Esophagus (tissue), 2 donors: ENCODE results near the gene NCOA4. TPM values are rescaled to one million over a fixed set of nuclear protein-coding genes. Genes with fewer than 3 reads are reported as not detected.
"Not testable (repeated sequence)": the region's sequence is repeated elsewhere in the genome, so short reads cannot be mapped to it uniquely, and the experiment has no call there.

Experiments
- H3K27ac ChIP-seq, 2 donors: one replicate each; pipeline ENCODE4 v1.5.1; 2013; ENCODE audit warnings: low read depth in 2 of 2, mild to moderate bottlenecking in 2 of 2, inconsistent platforms in 1 of 2, low read length in 1 of 2, moderate library complexity in 1 of 2
- H3K27me3 ChIP-seq, 2 donors: one replicate each; pipeline ENCODE4 v1.6.1; 2013; ENCODE audit warnings: low read length in 2 of 2, control low read depth in 1 of 2, mild to moderate bottlenecking in 1 of 2; ENCODE audit not compliant: insufficient read depth in 2 of 2, control insufficient read depth in 1 of 2
- H3K36me3 ChIP-seq, 2 donors: one replicate each; pipeline ENCODE4 v1.6.1; 2013; ENCODE audit warnings: low read length in 1 of 2; ENCODE audit not compliant: control insufficient read depth in 2 of 2, insufficient read depth in 2 of 2
- H3K4me1 ChIP-seq, 2 donors: one replicate each; pipeline ENCODE4 v1.6.1; 2013; ENCODE audit warnings: low read length in 1 of 2; ENCODE audit not compliant: control insufficient read depth in 2 of 2, insufficient read depth in 2 of 2
- H3K4me3 ChIP-seq, 2 donors: one replicate each; pipeline ENCODE4 v1.5.1; 2013; ENCODE audit warnings: low read length in 2 of 2, mild to moderate bottlenecking in 2 of 2, low read depth in 1 of 2, moderate library complexity in 1 of 2
- H3K9me3 ChIP-seq, 2 donors: one replicate each; pipeline ENCODE4 v1.6.1; 2013; ENCODE audit warnings: mild to moderate bottlenecking in 2 of 2, low read depth in 1 of 2, low read length in 1 of 2, moderate library complexity in 1 of 2; ENCODE audit not compliant: control insufficient read depth in 2 of 2, insufficient read depth in 1 of 2
- WGBS, 2 donors: extraction: QIAGEN DNeasy Blood & Tissue Kit; methylation state at CpG; one replicate each; pipeline ENCODE4 v1.1.7; 2013; 5-methylcytosine and 5-hydroxymethylcytosine counted together
- polyA plus RNA-seq, 2 donors: library from polyadenylated mRNA; stranded (reverse); fragments of 200-250 nt; gene quantifications; one replicate each; pipeline ENCODE4 v1.2.3, GENCODE V29; 2013
- donor health status: healthy with polysubstance abuse.
- donor health status: Bipolar disorder and iron deficiency.

Gene NCOA4
- polyA plus RNA-seq, 2 donors, result 34.7 to 64.7 TPM

GRCh38 chr10:46069771-46070463 lies 39.5 kb upstream of the NCOA4 start:
- 56 to 62% methylated on average over 6 of the region's 6 CpGs for WGBS, 2 donors
- Histone ChIP-seq H3K36me3 (no peaks in the 10 kb centered on the region), H3K9me3 (no peaks in the 10 kb centered on the region), H3K27ac (no peak overlapping the region), H3K4me3 (no peak overlapping the region), H3K27me3 (no peaks in the 10 kb centered on the region), H3K4me1 (no peaks in the 10 kb centered on the region)

DNA sequence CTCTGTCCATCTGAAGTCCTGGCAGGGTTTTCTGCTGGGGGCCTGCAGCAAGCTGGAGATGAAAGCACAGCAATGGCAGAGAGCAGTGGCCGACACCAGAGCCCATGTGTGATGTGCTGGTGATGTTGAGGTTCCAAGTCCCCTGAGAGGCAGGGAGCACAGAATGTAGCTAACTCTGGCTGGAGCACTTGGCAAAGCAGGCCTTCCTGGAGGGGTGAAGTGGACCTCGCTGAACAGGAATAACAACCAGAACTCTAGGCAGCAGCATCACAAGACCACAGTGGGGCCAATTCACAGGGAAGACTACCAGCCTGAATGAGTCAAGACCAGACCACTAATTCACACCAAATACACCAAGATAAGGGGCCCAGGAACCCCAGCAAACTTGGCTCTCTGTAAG lies 38.5 kb upstream of the NCOA4 start:
- H3K27me3 ChIP-seq, result no peaks in the 10 kb centered on the region
- WGBS, 2 donors, result 73 to 78% methylated on average over 2 of the region's 2 CpGs
- no peaks in the 10 kb centered on the region for H3K9me3 ChIP-seq
- no peak overlapping the region for H3K27ac ChIP-seq
- no peaks in the 10 kb centered on the region for H3K36me3 ChIP-seq
- no peaks in the 10 kb centered on the region for H3K4me1 ChIP-seq
- no peak overlapping the region for H3K4me3 ChIP-seq

- Histone ChIP-seq H3K27ac (no peak overlapping the region), H3K4me1 (no peaks in the 10 kb centered on the region), H3K4me3 (no peak overlapping the region), H3K27me3 (no peaks in the 10 kb centered on the region), H3K36me3 (no peaks in the 10 kb centered on the region), H3K9me3 (peaks cover 0 to 2% of the 10 kb centered on the region in 2 donors)
- WGBS, 2 donors, result 56 to 65% methylated on average over 1 of the region's 1 CpG
These were observed 37.7 kb upstream of the NCOA4 start for GRCh38 chr10:46068117-46068516.

- Histone ChIP-seq H3K27me3 (no peaks in the 10 kb centered on the region), H3K4me3 (no peak overlapping the region), H3K9me3 (peaks cover 0 to 2% of the 10 kb centered on the region in 2 donors), H3K27ac (no peak overlapping the region), H3K36me3 (no peaks in the 10 kb centered on the region), H3K4me1 (no peaks in the 10 kb centered on the region)
- WGBS, 2 donors, result 75 to 83% methylated on average over 1 of the region's 1 CpG
These were observed 33.9 kb upstream of the NCOA4 start for GRCh38 chr10:46064269-46064817.

DNA sequence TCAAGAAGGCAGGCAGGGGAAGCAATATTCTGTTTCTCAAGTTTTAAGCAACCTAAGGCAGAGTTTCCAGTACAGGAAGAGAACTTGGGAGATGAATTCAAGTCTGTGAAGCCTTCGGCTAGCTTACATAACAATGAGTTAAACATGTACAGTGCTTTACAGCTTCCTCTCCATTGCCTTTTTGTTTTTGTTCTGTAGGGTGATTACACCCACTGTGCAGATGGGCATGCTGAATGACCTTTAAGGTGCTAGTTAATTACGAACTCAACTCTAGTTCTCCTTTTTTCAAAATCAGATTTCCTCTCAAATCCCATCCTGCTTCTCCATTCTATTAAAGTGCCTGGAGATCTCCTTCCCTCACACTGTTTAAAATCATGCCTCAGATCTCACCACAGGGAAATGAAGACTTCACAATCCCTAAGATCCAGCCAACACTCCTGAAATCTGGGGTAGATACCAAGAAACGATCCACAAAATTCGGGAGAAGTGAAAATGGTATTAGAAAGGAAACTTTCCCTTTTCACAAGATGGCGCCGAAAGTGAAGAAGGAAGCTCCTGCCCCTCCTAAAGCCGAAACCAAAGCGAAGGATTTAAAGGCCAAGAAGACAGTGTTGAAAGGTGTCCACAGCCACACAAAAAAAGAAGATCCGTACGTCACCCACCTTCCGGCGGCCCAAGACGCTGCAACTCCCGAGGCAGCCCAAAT lies 32.5 kb upstream of the NCOA4 start:
- Histone ChIP-seq H3K27ac (no peak overlapping the region), H3K4me1 (no peaks in the 10 kb centered on the region), H3K36me3 (no peaks in the 10 kb centered on the region), H3K27me3 (no peaks in the 10 kb centered on the region), H3K4me3 (no peak overlapping the region), H3K9me3 (peaks cover 0 to 2% of the 10 kb centered on the region in 2 donors)
- WGBS, 2 donors, result 88 to 91% methylated on average over 14 of the region's 14 CpGs

DNA sequence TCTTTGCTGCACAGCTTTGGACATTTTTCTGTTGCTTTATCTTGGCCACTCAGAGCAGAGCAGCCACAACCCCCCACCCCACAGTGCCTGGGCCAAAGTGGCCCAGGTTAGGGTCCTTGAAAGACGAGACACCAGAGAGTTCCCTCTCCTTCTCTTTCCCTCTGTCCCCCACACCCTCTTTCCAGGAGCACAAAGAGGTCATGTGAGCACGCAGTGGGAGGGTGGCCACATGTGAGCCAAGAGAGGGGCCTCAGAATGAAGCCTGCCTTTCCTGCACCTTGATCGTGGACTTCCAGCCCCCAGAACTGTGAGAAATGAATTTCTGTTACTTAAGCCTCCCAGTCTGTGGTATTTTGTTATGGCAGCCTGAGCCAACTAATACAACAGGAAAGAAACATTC lies 30.3 kb upstream of the NCOA4 start:
- Histone ChIP-seq H3K36me3 (no peaks in the 10 kb centered on the region), H3K27me3 (no peaks in the 10 kb centered on the region), H3K4me1 (no peaks in the 10 kb centered on the region), H3K27ac (no peak overlapping the region), H3K9me3 (peaks cover 0 to 2% of the 10 kb centered on the region in 2 donors), H3K4me3 (no peak overlapping the region)
- 73 to 75% methylated on average over 3 of the region's 3 CpGs for WGBS, 2 donors

GRCh38 chr10:46057927-46058326 lies 27.5 kb upstream of the NCOA4 start:
- 92 to 95% methylated on average over 5 of the region's 5 CpGs for WGBS, 2 donors

DNA sequence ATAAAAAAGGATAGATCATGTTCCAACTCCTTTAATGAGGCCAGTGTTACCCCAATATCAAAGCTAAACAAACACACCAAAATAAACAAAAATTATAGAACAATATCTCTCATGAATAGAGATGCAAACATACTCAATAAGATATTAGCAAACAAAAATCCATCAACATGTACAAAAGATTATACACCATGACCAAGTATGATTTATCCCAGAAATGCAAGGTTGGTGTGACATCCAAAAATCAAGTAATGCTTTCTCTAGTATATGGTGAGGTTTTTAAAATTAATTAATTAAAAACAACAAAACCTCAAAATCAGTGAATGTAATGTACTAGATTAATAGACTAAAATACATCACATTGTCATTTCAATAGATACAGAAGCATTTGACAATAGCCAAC lies 26.6 kb upstream of the NCOA4 start:
- peaks cover 0 to 5% of the 10 kb centered on the region in 2 donors for H3K4me1 ChIP-seq
- H3K4me3 ChIP-seq, result no peak overlapping the region
- no peaks in the 10 kb centered on the region for H3K36me3 ChIP-seq
- no peak overlapping the region for H3K27ac ChIP-seq
- H3K9me3 ChIP-seq, result no peaks in the 10 kb centered on the region
- no peaks in the 10 kb centered on the region for H3K27me3 ChIP-seq

More at GRCh38 chr10:46057927-46058326, 27.5 kb upstream of the NCOA4 start:
- H3K36me3 ChIP-seq, H3K27ac ChIP-seq, H3K4me1 ChIP-seq, H3K9me3 ChIP-seq, H3K4me3 ChIP-seq, H3K27me3 ChIP-seq: not testable (repeated sequence)

DNA sequence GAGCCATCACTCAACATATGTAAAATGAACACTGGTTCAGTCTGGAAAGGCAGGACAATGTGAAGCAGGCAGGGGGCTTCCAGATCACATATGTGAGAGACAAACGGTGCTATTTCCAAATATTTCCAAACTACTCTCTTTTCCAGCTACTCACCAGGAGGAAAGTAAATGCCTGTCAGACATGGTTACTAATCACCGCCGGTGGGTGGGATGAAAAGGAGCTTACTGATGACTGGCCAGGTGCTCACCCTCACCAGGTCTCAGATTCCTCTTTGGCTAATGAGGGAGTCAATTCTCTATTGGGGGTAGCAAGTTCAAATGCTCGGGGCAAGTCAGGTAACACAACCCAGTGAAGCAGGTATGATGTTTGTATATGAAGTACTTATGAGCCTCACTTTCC lies 25.3 kb upstream of the NCOA4 start:
- Histone ChIP-seq H3K27ac (no peak overlapping the region), H3K4me1 (peaks cover 0 to 8% of the 10 kb centered on the region in 2 donors), H3K27me3 (no peaks in the 10 kb centered on the region), H3K36me3 (no peaks in the 10 kb centered on the region), H3K4me3 (no peak overlapping the region), H3K9me3 (no peaks in the 10 kb centered on the region)
- 84% methylated on average over 4 of the region's 4 CpGs for WGBS, 2 donors
